OCI-LY3 (cell line): ENCODE data around the gene RARA.

Experiments used
- CTCF ChIP-seq: fragments of 200-600, 300-600 bp; sonication (generic); IDR thresholded peaks from 2 replicates; pipeline ENCODE4 v1.5.1; 2014; ENCODE audit warnings: antibody characterized with exemption, low read length, low read depth
- EZH2phosphoT487 ChIP-seq: fragments of 200-600 bp; shearing (Covaris generic); IDR thresholded peaks from 2 replicates; pipeline ENCODE4 v1.6.1; 2018; ENCODE audit warnings: antibody characterized with exemption, mixed run types, low read depth

GRCh38 chr17:40290629-40291280 lies 18.2 kb upstream of the RARA start:
- TF ChIP-seq EZH2phosphoT487, result no peak
- TF ChIP-seq CTCF, result peak; percentile 61
